ENCODE measurements around the gene HCRTR1. TPM values are rescaled to one million over a fixed set of nuclear protein-coding genes. Genes with fewer than 3 reads are reported as not detected.

The HCRTR1 gene
- total RNA-seq, 1 donor from 2014 or later, result 0.44 TPM

- no peak for DNase-seq
- H3K27ac ChIP-seq (replicated peaks), result no peak overlapping the region
- TF ChIP-seq CTCF (IDR thresholded peaks at IDR 0.05; ENCODE audit: borderline replicate concordance), result no peak
- no peaks in the 10 kb centered on the region for H3K36me3 ChIP-seq
- no peaks in the 10 kb centered on the region for H3K27me3 ChIP-seq (ENCODE audit: low read depth)
- no peaks in the 10 kb centered on the region for H3K9me3 ChIP-seq (replicated peaks)
- H3K4me1 ChIP-seq, result peaks cover 4% of the 10 kb centered on the region
- intact Hi-C loops (cut with micrococcal nuclease), result no loop called here
- no peak overlapping the region for H3K4me3 ChIP-seq
Measured at GRCh38 chr1:31602081-31602480, 15.4 kb upstream of the HCRTR1 start.

- no peak for TF ChIP-seq CTCF (IDR thresholded peaks at IDR 0.05; ENCODE audit: borderline replicate concordance)
- H3K9me3 ChIP-seq (replicated peaks), result no peaks in the 10 kb centered on the region
Measured at GRCh38 chr1:31605908-31606427, 11.5 kb upstream of the HCRTR1 start.

GRCh38 chr1:31607360-31607759 lies 10.1 kb upstream of the HCRTR1 start:
- TF ChIP-seq CTCF (IDR thresholded peaks at IDR 0.05; ENCODE audit: borderline replicate concordance), result no peak
- intact Hi-C loops (cut with micrococcal nuclease), result no loop called here
- no peak overlapping the region for H3K4me3 ChIP-seq

More at GRCh38 chr1:31605908-31606427, 11.5 kb upstream of the HCRTR1 start:
- no peak overlapping the region for H3K27ac ChIP-seq (replicated peaks)
- no peak overlapping the region for H3K4me3 ChIP-seq
- no peaks in the 10 kb centered on the region for H3K27me3 ChIP-seq (ENCODE audit: low read depth)
- intact Hi-C loops (cut with micrococcal nuclease), result no loop called here
- DNase-seq, result no peak
- H3K4me1 ChIP-seq, result no peaks in the 10 kb centered on the region
- H3K36me3 ChIP-seq, result no peaks in the 10 kb centered on the region

GRCh38 chr1:31609514-31610118 lies 7.9 kb upstream of the HCRTR1 start:
- H3K4me3 ChIP-seq, result no peak overlapping the region
- intact Hi-C loops (cut with micrococcal nuclease), result no loop called here
- DNase-seq, result no peak
- H3K36me3 ChIP-seq, result no peaks in the 10 kb centered on the region
- no peak for TF ChIP-seq CTCF (IDR thresholded peaks at IDR 0.05; ENCODE audit: borderline replicate concordance)
- peaks cover 16% of the 10 kb centered on the region for H3K4me1 ChIP-seq
- H3K27me3 ChIP-seq (ENCODE audit: low read depth), result no peaks in the 10 kb centered on the region
- H3K9me3 ChIP-seq (replicated peaks), result no peaks in the 10 kb centered on the region
- H3K27ac ChIP-seq (replicated peaks), result no peak overlapping the region

More at GRCh38 chr1:31607360-31607759, 10.1 kb upstream of the HCRTR1 start:
- Histone ChIP-seq H3K27ac (replicated peaks) (no peak overlapping the region), H3K4me1 (no peaks in the 10 kb centered on the region), H3K36me3 (no peaks in the 10 kb centered on the region), H3K9me3 (replicated peaks) (no peaks in the 10 kb centered on the region), H3K27me3 (ENCODE audit: low read depth) (no peaks in the 10 kb centered on the region)
- no peak for DNase-seq

- peaks cover 12% of the 10 kb centered on the region for H3K27me3 ChIP-seq (ENCODE audit: low read depth)
- no peak overlapping the region for H3K27ac ChIP-seq (replicated peaks)
- intact Hi-C loops (cut with micrococcal nuclease), result no loop called here
- DNase-seq, result no peak
- H3K9me3 ChIP-seq (replicated peaks), result no peaks in the 10 kb centered on the region
- H3K36me3 ChIP-seq, result no peaks in the 10 kb centered on the region
- no peak overlapping the region for H3K4me3 ChIP-seq
- TF ChIP-seq CTCF (IDR thresholded peaks at IDR 0.05; ENCODE audit: borderline replicate concordance), result no peak
- H3K4me1 ChIP-seq, result peaks cover 34% of the 10 kb centered on the region
Measured at GRCh38 chr1:31614414-31615005, 3.0 kb upstream of the HCRTR1 start.
